Measurements from ENCODE around the gene HES5.
"Not testable (repeated sequence)": the region's sequence is repeated elsewhere in the genome, so short reads cannot be mapped to it uniquely, and the experiment has no call there.

The HES5 gene

DNA sequence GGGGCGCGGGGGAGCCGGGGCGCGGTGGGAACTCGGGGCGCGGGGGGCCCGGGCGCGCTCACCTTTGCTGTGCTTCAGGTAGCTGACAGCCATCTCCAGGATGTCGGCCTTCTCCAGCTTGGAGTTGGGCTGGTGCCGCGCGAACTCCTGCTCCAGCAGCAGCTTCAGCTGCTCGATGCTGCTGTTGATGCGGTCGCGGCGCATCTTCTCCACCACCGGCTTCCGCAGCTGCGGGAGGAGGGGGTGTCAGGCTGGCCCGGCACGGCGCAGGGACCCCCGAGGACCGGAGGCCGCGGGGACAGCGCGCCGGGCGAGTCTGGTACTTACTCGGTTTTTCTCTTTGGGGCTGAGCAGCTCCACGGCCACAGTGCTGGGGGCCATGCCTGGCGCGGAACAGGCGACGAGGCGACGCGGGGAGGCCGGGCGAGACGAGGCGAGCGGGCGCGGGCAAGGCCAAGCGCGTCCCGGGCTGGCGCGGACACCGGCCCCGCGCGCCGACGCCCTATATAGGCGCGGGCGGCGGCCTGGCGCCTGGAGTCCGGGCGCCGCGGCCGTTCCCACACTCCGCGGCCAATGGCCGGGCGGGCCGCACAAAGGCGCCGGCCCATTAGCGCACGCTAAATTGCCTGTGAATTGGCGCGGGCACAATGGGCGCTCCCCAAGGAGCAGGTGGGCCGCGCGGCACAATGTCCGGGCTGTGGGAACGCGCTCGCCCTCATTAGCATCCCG is at the start of gene HES5:
Gene HES5, minus strand, starts transcription at position 480 of the 729 bp plus-strand sequence. Its CDS starts 99 bp downstream, at position 381.
- in situ Hi-C loops (cut with MboI; ENCODE audit: low sequenced_read_pairs): no loop called here

DNA sequence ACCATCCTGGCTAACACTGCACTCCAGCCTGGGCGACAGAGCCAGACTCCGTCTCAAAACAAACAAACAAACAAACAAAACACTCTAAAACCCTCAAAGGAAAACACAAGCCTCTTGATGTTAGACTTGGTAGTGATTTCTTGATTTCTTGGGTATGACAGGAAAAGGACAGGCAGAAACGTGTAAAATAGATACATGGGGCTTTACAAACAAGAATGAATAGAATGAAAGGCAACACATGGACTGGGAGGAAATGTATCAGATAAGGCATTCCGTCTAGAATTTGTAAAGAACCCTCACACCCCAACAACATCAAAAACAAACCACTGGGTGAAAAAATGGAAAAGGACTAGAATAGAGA is 48.7 kb upstream of the HES5 start:
- in situ Hi-C loops (cut with MboI; ENCODE audit: low sequenced_read_pairs): no loop called here

DNA sequence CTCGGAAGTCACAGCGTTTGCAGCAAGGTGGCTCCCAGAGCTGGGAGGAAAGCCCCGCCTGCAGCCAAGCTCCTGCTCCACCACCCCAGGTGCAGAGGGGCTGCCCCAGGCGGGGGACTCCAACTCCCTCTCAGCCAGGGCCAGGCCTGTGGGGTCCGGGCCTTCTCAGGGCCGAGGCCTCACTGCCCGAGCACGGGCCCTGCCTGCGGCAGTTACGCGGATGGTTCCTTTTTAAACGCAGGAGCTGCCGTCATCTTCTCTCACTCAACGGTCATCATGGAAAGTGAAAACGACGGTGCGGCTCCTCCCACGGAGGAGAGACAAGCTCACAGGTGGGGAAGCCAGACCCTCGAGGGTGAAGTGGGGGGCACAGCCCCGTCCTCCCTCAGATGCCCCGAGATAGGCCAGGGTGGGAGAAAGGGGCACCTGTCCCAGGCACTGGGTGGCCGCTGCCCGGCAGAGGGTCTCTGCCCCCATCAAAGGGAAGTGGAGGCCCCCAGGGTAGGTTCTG is 47.6 kb upstream of the HES5 start:
- in situ Hi-C loops (cut with MboI; ENCODE audit: low sequenced_read_pairs): not testable (repeated sequence)

- in situ Hi-C loops (cut with MboI; ENCODE audit: low sequenced_read_pairs): no loop called here
Measured at GRCh38 chr1:2575801-2576663, 46.0 kb upstream of the HES5 start.

DNA sequence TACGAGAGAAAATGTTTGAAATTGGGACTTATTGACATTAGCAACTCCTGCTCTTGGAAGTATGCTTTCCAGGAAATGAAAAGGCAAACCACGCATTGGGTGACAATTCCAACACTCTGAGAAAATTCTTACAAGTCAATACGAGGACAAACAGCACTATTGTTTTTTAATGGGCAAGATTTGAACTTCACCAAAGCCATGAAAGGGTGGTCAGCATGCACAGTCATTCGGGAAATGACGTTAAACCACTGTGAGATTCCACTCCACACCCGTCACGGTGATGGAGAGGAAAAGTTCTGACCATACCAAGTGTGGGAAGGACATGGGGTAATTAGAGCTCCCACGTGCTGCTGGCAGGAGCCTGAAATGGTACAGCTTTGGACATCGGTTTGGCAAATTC is 44.3 kb upstream of the HES5 start:
- in situ Hi-C loops (cut with MboI; ENCODE audit: low sequenced_read_pairs): no loop called here

- in situ Hi-C loops (cut with MboI; ENCODE audit: low sequenced_read_pairs): no loop called here
Measured at GRCh38 chr1:2573250-2573920, 43.3 kb upstream of the HES5 start.

DNA sequence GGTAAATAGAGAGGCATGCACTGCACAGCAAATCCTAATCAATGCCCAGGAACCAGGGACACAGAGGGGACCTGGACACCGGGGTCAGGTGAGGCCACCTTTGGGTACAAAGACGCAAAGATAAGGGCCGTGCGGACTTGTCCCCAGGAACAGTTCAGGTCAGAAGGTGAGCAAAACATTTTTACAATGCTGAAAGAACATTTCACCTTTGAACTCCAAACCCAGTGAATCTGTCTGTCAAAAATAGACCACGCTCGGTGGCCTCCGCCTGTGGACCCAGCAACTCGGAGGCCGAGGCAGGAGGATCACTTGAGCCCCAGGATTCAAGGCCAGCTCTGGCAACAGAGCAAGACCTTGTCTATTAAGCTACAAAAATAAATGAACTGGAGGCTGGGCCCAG is 41.3 kb upstream of the HES5 start:
- in situ Hi-C loops (cut with MboI; ENCODE audit: low sequenced_read_pairs): no loop called here

DNA sequence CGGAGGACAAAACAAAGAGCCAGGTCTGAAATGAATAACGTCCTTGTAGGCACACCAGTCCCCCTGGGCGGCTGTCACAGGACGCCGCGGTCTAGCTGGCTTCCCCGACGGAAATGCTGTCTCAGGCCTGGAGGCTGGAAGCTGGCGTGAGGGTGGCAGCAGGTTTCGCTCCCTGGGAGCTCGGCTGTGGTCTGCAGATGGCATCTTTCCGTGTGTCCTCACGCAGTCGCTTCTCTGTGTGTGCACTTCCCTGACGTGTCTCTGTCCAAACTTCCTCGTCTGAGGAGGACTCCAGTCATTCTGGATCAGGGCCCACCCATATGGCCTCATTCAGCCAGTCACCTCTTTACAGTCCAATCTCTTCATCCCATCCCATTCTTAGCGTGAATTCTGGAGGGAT is 40.3 kb upstream of the HES5 start:
- in situ Hi-C loops (cut with MboI; ENCODE audit: low sequenced_read_pairs): no loop called here

DNA sequence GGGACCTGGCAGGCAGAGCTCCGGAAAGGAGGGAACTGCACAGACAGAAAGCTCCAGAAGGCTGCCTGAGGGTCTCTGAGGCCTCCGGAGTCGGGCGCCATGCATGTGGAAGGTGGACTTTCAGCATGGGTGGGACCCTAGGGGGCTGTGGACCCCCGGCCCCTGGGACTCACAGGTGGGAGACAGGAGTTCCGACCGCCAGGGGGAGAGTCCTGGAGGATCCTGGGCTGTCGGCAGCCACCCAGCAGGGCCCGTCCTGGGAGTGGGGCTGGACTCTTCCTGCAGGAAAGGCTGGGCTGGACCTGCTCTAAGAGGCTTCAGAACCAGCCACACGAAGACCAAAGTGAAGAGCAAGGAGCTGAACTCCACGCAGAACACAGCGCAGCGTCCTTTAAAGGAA is 39.6 kb upstream of the HES5 start:
- in situ Hi-C loops (cut with MboI; ENCODE audit: low sequenced_read_pairs): not testable (repeated sequence)

GRCh38 chr1:2569060-2569459 is 39.0 kb upstream of the HES5 start:
- in situ Hi-C loops (cut with MboI; ENCODE audit: low sequenced_read_pairs): no loop called here

DNA sequence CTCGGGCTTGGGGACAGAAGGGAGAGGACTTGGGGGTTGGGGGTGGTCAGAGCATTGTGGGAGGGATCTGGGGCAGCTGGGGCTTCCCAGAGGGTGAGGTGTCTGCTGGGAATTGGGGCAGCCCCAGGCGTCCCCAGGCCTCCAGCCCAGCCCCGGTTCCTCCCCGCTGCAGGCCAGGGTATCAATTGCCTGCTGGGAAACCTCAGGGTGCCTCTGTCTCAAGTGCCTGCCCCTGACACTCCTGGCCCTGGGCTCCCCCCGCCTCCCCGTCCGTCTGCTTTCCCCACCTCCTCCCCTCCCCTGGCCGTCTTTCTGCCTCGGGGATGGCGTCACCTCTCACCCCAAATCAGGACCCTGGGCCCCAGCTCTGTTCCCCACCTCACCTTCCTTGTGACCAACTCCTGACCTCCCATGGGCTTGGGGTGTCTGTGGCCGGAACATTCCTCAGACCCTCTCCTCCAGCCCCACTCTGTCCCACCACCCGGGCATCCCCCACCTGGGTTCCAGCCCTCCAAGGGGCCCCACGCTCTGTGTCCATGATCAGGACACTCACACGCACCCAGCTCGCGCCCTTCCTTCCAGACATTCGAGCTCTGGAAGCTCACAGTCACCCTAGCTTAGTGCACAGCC is 38.2 kb upstream of the HES5 start:
- in situ Hi-C loops (cut with MboI; ENCODE audit: low sequenced_read_pairs): not testable (repeated sequence)

DNA sequence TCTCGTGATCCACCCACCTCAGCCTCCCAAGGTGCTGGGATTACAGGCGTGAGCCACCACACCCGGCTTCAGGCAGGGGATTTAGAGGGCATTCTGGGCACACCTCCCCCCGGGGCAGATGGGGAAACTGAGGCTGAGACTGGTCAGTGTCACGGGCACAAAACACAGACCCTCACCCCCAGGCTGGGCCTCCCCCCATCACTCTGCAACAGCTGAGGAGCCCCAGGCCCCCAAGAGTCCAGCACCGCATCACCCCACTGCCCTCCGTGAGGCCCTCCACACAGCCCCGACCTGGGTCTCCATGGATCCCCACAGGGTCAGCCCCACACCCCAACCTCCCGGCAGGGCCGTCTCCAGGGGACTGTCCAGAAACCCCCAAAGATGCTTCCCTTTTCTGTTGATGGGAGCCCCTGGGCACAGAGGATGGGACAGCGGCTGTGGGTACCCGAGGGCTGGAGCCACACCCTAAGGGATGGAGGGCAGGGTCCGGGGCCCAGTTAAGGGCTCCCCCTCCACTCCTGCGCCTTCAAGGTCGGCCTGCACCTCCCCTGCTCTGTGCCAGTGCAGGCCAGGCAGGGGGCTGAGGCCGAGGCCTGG is 37.1 kb upstream of the HES5 start:
- in situ Hi-C loops (cut with MboI; ENCODE audit: low sequenced_read_pairs): no loop called here

- in situ Hi-C loops (cut with MboI; ENCODE audit: low sequenced_read_pairs): no loop called here
Measured at GRCh38 chr1:2566101-2567045, 36.3 kb upstream of the HES5 start.

DNA sequence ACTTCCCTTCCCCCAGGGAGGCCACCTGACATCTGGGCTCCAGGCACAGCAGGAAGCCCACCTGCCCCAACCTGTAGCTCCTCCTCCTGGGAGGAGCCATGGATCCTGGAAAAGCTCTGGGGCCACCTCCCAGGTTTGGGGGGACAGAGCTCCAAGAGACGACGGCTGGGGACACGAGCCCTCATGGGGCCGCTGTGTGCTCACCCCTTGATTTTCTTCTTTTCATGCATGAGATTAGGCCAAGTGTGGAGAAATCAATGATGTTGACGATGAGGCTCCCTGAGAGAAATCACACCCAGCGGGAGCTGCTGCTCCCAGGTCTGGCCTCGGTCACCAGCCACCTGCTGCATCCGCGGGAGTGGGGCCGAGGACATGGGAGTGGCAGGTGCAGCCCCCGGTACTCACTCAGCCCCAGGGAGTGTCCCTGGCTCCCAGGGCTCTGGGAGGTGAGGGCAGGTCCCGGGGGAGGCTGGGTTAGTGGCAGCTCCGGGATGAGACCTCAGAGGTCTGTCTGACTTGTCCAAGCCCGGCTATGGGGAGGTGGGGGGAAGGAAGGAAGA is 34.8 kb upstream of the HES5 start:
- in situ Hi-C loops (cut with MboI; ENCODE audit: low sequenced_read_pairs): no loop called here

- in situ Hi-C loops (cut with MboI; ENCODE audit: low sequenced_read_pairs): no loop called here
Measured at GRCh38 chr1:2564006-2564814, 34.1 kb upstream of the HES5 start.

- in situ Hi-C loops (cut with MboI; ENCODE audit: low sequenced_read_pairs): no loop called here
Measured at GRCh38 chr1:2563205-2563604, 33.1 kb upstream of the HES5 start.

- in situ Hi-C loops (cut with MboI; ENCODE audit: low sequenced_read_pairs): no loop called here
Measured at GRCh38 chr1:2561898-2562895, 32.1 kb upstream of the HES5 start.
